GM19023 (cell line): Measurements from ENCODE around the gene IMP4.

Experiments
- ATAC-seq: cut with Tn5 transposase; IDR thresholded peaks from one replicate; pipeline ENCODE4 v1.9.1; 2021; ENCODE audit warnings: mild to moderate bottlenecking, moderate library complexity; ENCODE audit not compliant: unreplicated experiment

IMP4 gene

GRCh38 chr2:130375291-130376266, 32.9 kb downstream of the IMP4 start:
- no peak for ATAC-seq

- ATAC-seq, result peak; percentile 43
Measured at GRCh38 chr2:130376433-130377293, 34.0 kb downstream of the IMP4 start.

GRCh38 chr2:130377491-130377890, 34.8 kb downstream of the IMP4 start:
- no peak for ATAC-seq

- no peak for ATAC-seq
Measured at GRCh38 chr2:130378206-130378897, 35.7 kb downstream of the IMP4 start.

GRCh38 chr2:130378898-130379214, 36.2 kb downstream of the IMP4 start:
- ATAC-seq, result no peak

GRCh38 chr2:130380096-130380934, 37.6 kb downstream of the IMP4 start:
- ATAC-seq, result no peak

- ATAC-seq, result no peak
Measured at GRCh38 chr2:130381145-130381544, 38.4 kb downstream of the IMP4 start.

GRCh38 chr2:130381619-130382018, 38.9 kb downstream of the IMP4 start:
- ATAC-seq, result no peak

- no peak for ATAC-seq
Measured at GRCh38 chr2:130382313-130382917, 39.7 kb downstream of the IMP4 start.

GRCh38 chr2:130385709-130386108, 43.0 kb downstream of the IMP4 start:
- peak; percentile 44 for ATAC-seq

- no peak for ATAC-seq
Measured at GRCh38 chr2:130387071-130387400, 44.3 kb downstream of the IMP4 start.

- no peak for ATAC-seq
Measured at GRCh38 chr2:130387804-130388203, 45.1 kb downstream of the IMP4 start.

GRCh38 chr2:130388221-130388907, 45.7 kb downstream of the IMP4 start:
- ATAC-seq, result no peak

- no peak for ATAC-seq
Measured at GRCh38 chr2:130389358-130389757, 46.7 kb downstream of the IMP4 start.

- no peak for ATAC-seq
Measured at GRCh38 chr2:130389783-130390182, 47.1 kb downstream of the IMP4 start.

- peak; percentile 24 for ATAC-seq
Measured at GRCh38 chr2:130390460-130391057, 47.9 kb downstream of the IMP4 start.

- peak; percentile 94 for ATAC-seq
Measured at GRCh38 chr2:130391058-130391871, 48.6 kb downstream of the IMP4 start.
